Right lobe of liver (tissue), 6 donors: ENCODE measurements around the gene ZC4H2. TPM values are rescaled to one million over a fixed set of nuclear protein-coding genes. Genes with fewer than 3 reads are reported as not detected.

Experiments
- ATAC-seq, 4 donors: fragments of 200-7000 bp; cut with Tn5 transposase; one replicate each; pipeline ENCODE4 v1.9.1; 2020; ENCODE audit warnings: mild to moderate bottlenecking in 4 of 4, moderate library complexity in 4 of 4
- DNase-seq, 3 donors: peaks; one replicate each; pipeline ENCODE4 v3.0.0-alpha.2; 2020
- H3K27ac ChIP-seq, 3 donors: fragments of 200-600 bp; one replicate each; pipeline ENCODE4 v1.8.0; 2022
- H3K27me3 ChIP-seq, 2 donors: fragments of 200-600 bp; one replicate each; pipeline ENCODE4 v1.8.0; 2022
- H3K36me3 ChIP-seq, 4 donors: fragments of 200-600 bp; sonication (generic) in 1 of 4; one replicate each; pipeline versions ENCODE4 v1.5.1 to v1.8.0; 2017 to 2022; ENCODE audit warnings: control low read depth in 1 of 4
- H3K4me1 ChIP-seq, 4 donors: fragments of 200-600 bp; sonication (generic) in 1 of 4; one replicate each; pipeline versions ENCODE4 v1.5.1 to v1.8.0; 2017 to 2022; ENCODE audit warnings: control low read depth in 1 of 4
- H3K4me3 ChIP-seq, 3 donors: fragments of 200-600 bp; one replicate each; pipeline ENCODE4 v1.8.0; 2022
- H3K9me3 ChIP-seq, 4 donors: fragments of 200-600 bp; sonication (generic) in 1 of 4; one replicate each; pipeline versions ENCODE4 v1.5.1 to v1.8.0; 2017 to 2022; ENCODE audit warnings: control low read depth in 1 of 4
- POLR2A ChIP-seq: fragments of 450-650 bp; IDR thresholded peaks from one replicate; pipeline ENCODE4 v1.6.1; 2017; ENCODE audit warnings: antibody characterized with exemption, mild to moderate bottlenecking
- WGBS: methylation state at CpG from one replicate; pipeline ENCODE4 v1.1.6; 2018; ENCODE audit warnings: low coverage, low lambda C conversion rate; ENCODE audit not compliant: insufficient coverage; ENCODE audit errors: missing lambda C conversion rate; 5-methylcytosine and 5-hydroxymethylcytosine counted together
- intact Hi-C, 2 donors: fragments of 100-400 bp; cut with DNase I; formaldehyde crosslinking; loops; one replicate each; pipeline versions ENCODE4 v1.11.2 to v1.14.1; 2022
- total RNA-seq, 6 experiments: library from RNA; depleted of rRNA in 2 of 6; stranded (reverse); fragments of >200 nt in 2 of 6; fragmentation: NEBNext Ultra II Directional in 3 of 6; extraction: Animal tissue kit (Norgen Biotek cat#: 25700) in 3 of 6; gene quantifications; one replicate each; pipeline versions ENCODE4 v1.1.0 to v1.2.4, GENCODE V29; 2016 to 2023
- TF ChIP-seq, protein P1 (sequence below), 4 donors: fragments of 200-600 bp in 3 of 4; fragments of 450-650 bp in 1 of 4; IDR thresholded peaks; one replicate each; pipeline versions ENCODE4 v1.5.1 to v1.8.0; 2016 to 2022; ENCODE audit warnings: antibody characterized with exemption in 4 of 4, mild to moderate bottlenecking in 2 of 4
- donor health status: DM: no; HTN: yes; CAD: no.
- donor health status: DM: no; HTN: no; CAD: no.
- donor health status: DM: no; HTN: no; CAD: no.
- donor health status: DM: no; HTN: yes; CAD: no.
- donor health status: DM: no; HTN: yes; CAD: no.

ZC4H2 gene
- total RNA-seq, 6 experiments from 2014 or later: 4.1 to 9.2 (median 5.6) TPM

DNA sequence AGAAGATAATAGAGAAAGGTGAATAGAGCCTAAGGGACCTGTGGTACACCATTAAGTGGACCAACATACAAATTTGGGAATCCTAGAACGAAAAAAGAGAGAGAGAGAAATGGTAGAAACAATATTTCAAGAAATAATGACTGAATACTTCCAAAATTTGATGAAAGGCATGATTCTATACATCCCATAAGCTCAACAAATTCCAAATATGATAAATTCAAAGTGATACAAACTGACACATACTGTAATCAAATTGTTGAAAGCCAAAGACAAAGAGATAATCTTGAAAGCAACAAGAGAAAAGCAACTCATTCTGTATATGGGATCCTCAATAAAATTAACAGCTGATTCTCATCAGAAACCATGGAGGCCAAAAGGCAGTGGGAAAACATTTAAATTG lies 20.6 kb upstream of the ZC4H2 start:
- DNase-seq (no peak), ATAC-seq (no peak)
- Histone ChIP-seq H3K36me3 (no peaks in the 10 kb centered on the region), H3K9me3 (no peaks in the 10 kb centered on the region), H3K27me3 (no peaks in the 10 kb centered on the region), H3K27ac (no peak overlapping the region), H3K4me1 (no peaks in the 10 kb centered on the region), H3K4me3 (no peak overlapping the region)
- no peak for TF ChIP-seq POLR2A
- TF ChIP-seq, protein P1, sequence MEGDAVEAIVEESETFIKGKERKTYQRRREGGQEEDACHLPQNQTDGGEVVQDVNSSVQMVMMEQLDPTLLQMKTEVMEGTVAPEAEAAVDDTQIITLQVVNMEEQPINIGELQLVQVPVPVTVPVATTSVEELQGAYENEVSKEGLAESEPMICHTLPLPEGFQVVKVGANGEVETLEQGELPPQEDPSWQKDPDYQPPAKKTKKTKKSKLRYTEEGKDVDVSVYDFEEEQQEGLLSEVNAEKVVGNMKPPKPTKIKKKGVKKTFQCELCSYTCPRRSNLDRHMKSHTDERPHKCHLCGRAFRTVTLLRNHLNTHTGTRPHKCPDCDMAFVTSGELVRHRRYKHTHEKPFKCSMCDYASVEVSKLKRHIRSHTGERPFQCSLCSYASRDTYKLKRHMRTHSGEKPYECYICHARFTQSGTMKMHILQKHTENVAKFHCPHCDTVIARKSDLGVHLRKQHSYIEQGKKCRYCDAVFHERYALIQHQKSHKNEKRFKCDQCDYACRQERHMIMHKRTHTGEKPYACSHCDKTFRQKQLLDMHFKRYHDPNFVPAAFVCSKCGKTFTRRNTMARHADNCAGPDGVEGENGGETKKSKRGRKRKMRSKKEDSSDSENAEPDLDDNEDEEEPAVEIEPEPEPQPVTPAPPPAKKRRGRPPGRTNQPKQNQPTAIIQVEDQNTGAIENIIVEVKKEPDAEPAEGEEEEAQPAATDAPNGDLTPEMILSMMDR (IDR thresholded peaks at IDR 0.05): no peak
- intact Hi-C loops: no loop called here
- WGBS: 0% methylated on average over 1 of the region's 1 CpG

DNA sequence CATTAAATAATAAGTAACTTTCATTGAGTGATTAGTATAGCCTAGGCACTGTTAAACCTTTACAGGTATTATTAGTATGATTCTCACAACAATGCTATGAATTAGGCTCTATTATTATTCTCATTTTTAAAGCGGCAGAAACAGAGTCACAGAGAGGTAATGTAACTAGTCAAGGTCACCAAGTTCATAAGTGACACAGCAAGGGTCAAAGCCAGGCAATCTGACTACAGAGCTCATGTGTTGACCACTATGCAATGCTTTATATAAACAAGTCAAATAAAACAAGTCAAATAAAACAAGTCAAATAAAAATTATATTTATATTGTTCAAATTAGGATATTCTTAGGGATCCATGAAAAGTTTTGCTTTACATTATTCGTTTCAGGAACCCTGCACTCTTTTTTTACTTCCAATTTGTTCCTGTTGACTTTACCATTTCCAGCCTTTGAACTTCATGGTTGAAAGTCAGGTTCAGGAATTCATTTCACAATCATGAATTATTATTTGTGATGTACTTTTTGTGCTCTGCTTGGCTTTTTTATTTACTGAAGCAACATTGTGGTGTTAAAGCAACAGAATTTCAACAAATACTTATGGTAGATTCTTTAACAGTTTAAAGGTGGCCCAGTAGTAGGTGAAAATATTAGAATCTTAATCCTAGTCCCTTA lies 18.0 kb upstream of the ZC4H2 start:
- intact Hi-C loops: no loop called here
- H3K27ac ChIP-seq: peak overlapping the region in 1 of 3 donors; percentile 44
- no peak overlapping the region for H3K4me3 ChIP-seq
- DNase-seq (no peak), ATAC-seq (peak; percentile 70 to 91 (median 80))
- H3K4me1 ChIP-seq: no peaks in the 10 kb centered on the region
- no peaks in the 10 kb centered on the region for H3K27me3 ChIP-seq
- H3K9me3 ChIP-seq: no peaks in the 10 kb centered on the region
- TF ChIP-seq POLR2A: no peak
- TF ChIP-seq, protein P1 (IDR thresholded peaks at IDR 0.05): no peak
- 32% methylated on average over 2 of the region's 2 CpGs for WGBS
- H3K36me3 ChIP-seq: no peaks in the 10 kb centered on the region

DNA sequence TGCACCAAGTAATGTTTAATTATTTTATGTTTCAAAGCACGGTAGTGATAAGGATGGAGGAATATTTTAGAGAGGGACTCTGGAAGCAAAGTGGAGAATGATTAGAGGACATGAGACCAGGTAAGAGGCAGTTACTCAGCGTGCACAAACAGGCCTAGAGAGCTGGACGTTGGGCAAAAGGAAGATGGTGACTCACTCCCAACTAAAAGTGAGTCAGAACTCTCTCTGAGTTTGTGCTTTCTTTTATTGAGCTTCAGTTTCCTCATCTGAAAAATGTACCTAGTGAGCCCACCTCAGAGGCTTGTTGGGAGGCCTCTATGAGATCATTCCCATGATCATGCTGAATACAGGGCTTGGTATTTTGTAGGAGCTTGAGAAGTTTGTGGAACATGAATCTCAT lies 1.6 kb upstream of the ZC4H2 start:
- H3K27me3 ChIP-seq: no peaks in the 10 kb centered on the region
- H3K4me1 ChIP-seq: peaks cover 0 to 5% (median 0%) of the 10 kb centered on the region in 4 donors
- ATAC-seq: no peak
- no peaks in the 10 kb centered on the region for H3K36me3 ChIP-seq
- TF ChIP-seq, protein P1 (IDR thresholded peaks at IDR 0.05): no peak
- no peak for TF ChIP-seq POLR2A
- WGBS: 84% methylated on average over 3 of the region's 3 CpGs
- no peak overlapping the region for H3K4me3 ChIP-seq
- intact Hi-C loops: no loop called here
- H3K27ac ChIP-seq: no peak overlapping the region
- no peaks in the 10 kb centered on the region for H3K9me3 ChIP-seq
- DNase-seq: no peak

DNA sequence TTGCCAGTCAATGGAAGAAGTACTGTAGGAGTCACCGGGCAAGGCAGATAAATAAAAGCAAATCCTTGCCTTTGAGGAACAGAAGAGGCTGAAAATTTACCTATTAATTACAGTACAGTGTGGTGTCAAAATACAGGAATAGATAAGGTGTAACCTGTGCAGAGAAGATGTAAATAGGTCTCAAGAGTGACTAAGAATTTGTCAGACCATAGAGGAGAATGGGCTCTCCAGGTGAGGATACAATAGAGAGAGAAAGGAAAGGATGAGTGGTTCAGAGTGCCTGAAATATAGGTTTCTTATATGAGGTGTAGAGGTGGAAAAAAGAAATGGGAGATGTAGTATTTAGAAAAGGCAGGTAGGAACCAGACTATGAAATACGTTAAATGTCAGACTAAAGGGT lies 801 bp upstream of the ZC4H2 start:
- Histone ChIP-seq H3K4me1 (peaks cover 0 to 5% (median 0%) of the 10 kb centered on the region in 4 donors), H3K27ac (no peak overlapping the region), H3K27me3 (no peaks in the 10 kb centered on the region), H3K4me3 (no peak overlapping the region), H3K9me3 (no peaks in the 10 kb centered on the region), H3K36me3 (no peaks in the 10 kb centered on the region)
- TF ChIP-seq, protein P1 (IDR thresholded peaks at IDR 0.05): no peak
- TF ChIP-seq POLR2A: no peak
- ATAC-seq (no peak), DNase-seq (no peak)
- intact Hi-C loops: no loop called here
- 48% methylated on average over 2 of the region's 2 CpGs for WGBS
